Fibroblast of the aortic adventitia (primary cell): ENCODE measurements around the gene PPP2R5A. TPM values are rescaled to one million over a fixed set of nuclear protein-coding genes. Genes with fewer than 3 reads are reported as not detected.
A peak's percentile ranks its signal among the peaks of the same experiment; 100 is the strongest.

Experiments
- DNase-seq: peaks from one replicate; pipeline ENCODE4 v3.0.0-alpha.2; 2010; ENCODE audit warnings: low read depth
- H3K4me3 ChIP-seq: 2 replicates; pipeline ENCODE4 v1.5.1; 2011; ENCODE audit warnings: low read depth, mild to moderate bottlenecking, control low read depth, low read length, moderate library complexity
- CTCF ChIP-seq: IDR thresholded peaks from 2 replicates; pipeline ENCODE4 v1.5.1; 2011; ENCODE audit warnings: mild to moderate bottlenecking, low read length, control low read depth, inconsistent platforms; ENCODE audit not compliant: insufficient read depth
- total RNA-seq: library from RNA; depleted of rRNA; stranded (reverse); fragments of >200 nt; gene quantifications from 2 replicates; pipeline ENCODE4 v1.2.3, GENCODE V29; 2012; ENCODE audit warnings: low replicate concordance

PPP2R5A gene
- 23.7 and 31.6 TPM in 2 replicates for total RNA-seq

- H3K4me3 ChIP-seq: peak within 1 kb of the TSS; percentile 94
- no peak for TF ChIP-seq CTCF
- DNase-seq: peak; percentile 99
Observed at GRCh38 chr1:212284744-212285684, at the start of gene PPP2R5A. PPP2R5A (plus strand) TSS chr1:212285410; CDS start chr1:212286111, 701 bp downstream.

GRCh38 chr1:212235857-212236256 is 49.4 kb upstream of the PPP2R5A start:
- TF ChIP-seq CTCF: no peak
- DNase-seq: no peak
- no peak overlapping the region for H3K4me3 ChIP-seq

- DNase-seq: no peak
- no peak overlapping the region for H3K4me3 ChIP-seq
- no peak for TF ChIP-seq CTCF
Observed at GRCh38 chr1:212236664-212237220, 48.5 kb upstream of the PPP2R5A start.

- no peak overlapping the region for H3K4me3 ChIP-seq
- DNase-seq: no peak
- no peak for TF ChIP-seq CTCF
Observed at GRCh38 chr1:212237651-212238050, 47.6 kb upstream of the PPP2R5A start.

- no peak overlapping the region for H3K4me3 ChIP-seq
- no peak for TF ChIP-seq CTCF
- DNase-seq: peak; percentile 68
Observed at GRCh38 chr1:212238552-212238951, 46.7 kb upstream of the PPP2R5A start.

- H3K4me3 ChIP-seq: no peak overlapping the region
- no peak for TF ChIP-seq CTCF
- no peak for DNase-seq
Observed at GRCh38 chr1:212241501-212241900, 43.7 kb upstream of the PPP2R5A start.
